ENCODE measurements around the gene TAL2.

Gene TAL2

DNA sequence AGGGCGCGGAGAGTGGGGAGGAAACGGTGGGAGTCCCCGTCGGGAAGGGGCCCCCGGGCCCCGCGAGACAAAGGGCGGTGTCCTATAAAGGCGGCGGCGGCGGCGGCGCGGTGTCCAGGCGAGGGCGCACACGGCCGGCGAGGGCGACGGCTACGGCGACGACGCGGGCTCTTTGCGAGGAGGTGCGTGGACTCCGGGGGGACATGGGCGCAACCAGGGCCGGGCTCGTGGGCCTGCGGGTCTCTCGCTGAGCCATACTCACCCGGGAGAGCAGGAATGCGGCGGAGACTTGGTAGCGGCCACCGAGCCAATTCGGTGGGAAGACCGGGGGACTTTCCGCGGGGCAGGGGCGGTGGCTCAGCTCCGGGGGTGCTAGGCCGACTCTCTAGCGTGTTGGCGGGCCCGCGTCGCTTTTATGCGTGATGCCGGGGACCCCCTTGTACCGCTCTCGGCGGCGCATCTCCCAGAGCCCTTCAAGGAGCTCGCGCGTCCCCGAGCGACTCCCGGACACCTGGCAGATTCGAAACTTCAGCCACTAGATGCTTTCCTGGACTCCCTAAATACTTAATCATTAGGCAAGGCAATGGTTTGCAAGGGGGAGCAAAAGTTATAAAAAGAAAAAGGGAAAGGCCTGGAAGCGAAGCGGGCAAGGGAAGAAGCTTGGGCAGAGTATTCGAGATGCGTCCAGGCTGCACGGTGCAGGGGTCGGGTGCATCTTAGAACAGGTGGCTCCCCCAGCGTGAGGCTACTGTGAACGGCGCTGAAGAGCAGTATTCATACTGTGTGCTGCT is 5.9 kb upstream of the TAL2 start:
- TF ChIP-seq, protein P1, sequence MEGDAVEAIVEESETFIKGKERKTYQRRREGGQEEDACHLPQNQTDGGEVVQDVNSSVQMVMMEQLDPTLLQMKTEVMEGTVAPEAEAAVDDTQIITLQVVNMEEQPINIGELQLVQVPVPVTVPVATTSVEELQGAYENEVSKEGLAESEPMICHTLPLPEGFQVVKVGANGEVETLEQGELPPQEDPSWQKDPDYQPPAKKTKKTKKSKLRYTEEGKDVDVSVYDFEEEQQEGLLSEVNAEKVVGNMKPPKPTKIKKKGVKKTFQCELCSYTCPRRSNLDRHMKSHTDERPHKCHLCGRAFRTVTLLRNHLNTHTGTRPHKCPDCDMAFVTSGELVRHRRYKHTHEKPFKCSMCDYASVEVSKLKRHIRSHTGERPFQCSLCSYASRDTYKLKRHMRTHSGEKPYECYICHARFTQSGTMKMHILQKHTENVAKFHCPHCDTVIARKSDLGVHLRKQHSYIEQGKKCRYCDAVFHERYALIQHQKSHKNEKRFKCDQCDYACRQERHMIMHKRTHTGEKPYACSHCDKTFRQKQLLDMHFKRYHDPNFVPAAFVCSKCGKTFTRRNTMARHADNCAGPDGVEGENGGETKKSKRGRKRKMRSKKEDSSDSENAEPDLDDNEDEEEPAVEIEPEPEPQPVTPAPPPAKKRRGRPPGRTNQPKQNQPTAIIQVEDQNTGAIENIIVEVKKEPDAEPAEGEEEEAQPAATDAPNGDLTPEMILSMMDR (conservative IDR thresholded peaks at IDR 0.05; ENCODE audit: low read depth), result peak; percentile 52
- no peak overlapping the region for H3K27ac ChIP-seq
- peak; percentile 24 for DNase-seq (ENCODE audit: low spot score)
- ChIA-PET CTCF (interaction anchor here (0.6 to 1.5 kb wide), 5 partner anchors 19 to 231 kb away, joined by 3 to 5 read pairs (median 3); no protein-coding TSS in a partner anchor), POLR2A (ENCODE audit: low non-redundant PET) (no interaction called here)

DNA sequence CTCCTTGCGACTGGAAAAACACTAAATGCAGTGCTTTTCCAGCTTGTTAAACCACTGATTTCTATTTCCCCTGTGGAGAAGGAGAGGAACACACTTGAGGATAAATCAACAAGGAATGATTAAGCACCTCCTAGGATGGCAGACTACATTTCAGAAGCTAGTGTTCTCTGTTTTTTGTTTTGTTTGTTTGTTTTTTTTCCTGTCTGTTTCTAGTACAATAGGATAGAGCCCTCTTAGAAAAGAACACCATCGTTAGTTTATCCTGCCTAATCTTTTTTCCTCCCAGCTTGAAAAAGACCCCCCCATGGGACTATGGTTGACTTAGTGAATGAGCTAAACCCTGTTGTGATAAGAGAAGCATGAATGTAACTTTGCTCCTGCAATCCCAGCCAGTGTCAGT is 3.9 kb upstream of the TAL2 start:
- TF ChIP-seq, protein P1 (conservative IDR thresholded peaks at IDR 0.05; ENCODE audit: low read depth), result no peak
- ChIA-PET POLR2A (ENCODE audit: low non-redundant PET) (no interaction called here), CTCF (interaction anchor here (0.8 kb wide), 1 partner anchor 32 kb away, joined by 3 read pairs; no protein-coding TSS in a partner anchor)
- H3K27ac ChIP-seq, result no peak overlapping the region
- DNase-seq (ENCODE audit: low spot score), result no peak

DNA sequence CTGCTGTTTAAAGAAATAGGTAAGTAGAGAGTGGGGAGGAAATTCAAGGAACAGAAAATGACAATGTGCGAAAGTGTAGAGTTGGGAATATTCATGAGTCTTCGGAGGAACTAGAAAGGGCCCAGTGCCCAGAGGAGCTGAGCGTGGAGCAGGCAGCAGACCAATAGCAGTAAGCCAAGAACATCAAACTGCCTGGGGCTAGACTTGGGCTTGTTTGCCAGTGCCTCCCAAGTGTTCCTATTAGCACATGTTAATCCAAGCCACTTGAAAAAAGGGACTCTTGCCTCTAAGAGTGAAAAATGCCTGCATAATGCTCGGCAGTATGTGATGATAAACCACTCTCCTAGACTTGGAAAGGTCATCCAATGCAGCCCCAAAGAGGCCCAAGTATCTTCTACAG is 1.2 kb upstream of the TAL2 start:
- POLR2A ChIA-PET (ENCODE audit: low non-redundant PET), result no interaction called here

DNA sequence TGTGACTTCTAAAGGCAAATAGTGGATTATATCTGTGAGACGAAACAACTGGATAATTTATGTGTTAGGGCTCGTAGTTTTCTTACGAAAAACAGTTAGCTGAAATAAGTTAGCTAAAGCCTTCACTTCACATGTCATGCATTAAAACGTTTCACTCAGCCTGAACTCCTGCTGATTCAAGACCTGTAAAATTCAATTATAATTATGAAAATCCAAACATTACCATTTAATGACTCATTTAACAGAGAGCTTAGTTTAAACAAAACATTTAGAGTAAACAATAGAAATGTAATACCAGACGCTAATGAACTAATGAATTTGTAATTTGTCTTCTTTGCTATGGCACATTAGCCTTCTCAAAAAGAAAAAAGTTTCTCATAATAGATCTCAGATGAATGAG is 1.7 kb downstream of the TAL2 start:
- ChIA-PET POLR2A (ENCODE audit: low non-redundant PET) (no interaction called here), CTCF (no interaction called here)
- no peak for DNase-seq (ENCODE audit: low spot score)
- TF ChIP-seq, protein P1 (conservative IDR thresholded peaks at IDR 0.05; ENCODE audit: low read depth), result no peak
- no peak overlapping the region for H3K27ac ChIP-seq

More for the DNA sequence above, 1.2 kb upstream of the TAL2 start:
- TF ChIP-seq, protein P1 (conservative IDR thresholded peaks at IDR 0.05; ENCODE audit: low read depth), result no peak
- DNase-seq (ENCODE audit: low spot score), result no peak
- no peak overlapping the region for H3K27ac ChIP-seq
- CTCF ChIA-PET, result interaction anchor here (0.6 kb wide), 1 partner anchor 65 kb away, joined by 3 read pairs; no protein-coding TSS in a partner anchor

DNA sequence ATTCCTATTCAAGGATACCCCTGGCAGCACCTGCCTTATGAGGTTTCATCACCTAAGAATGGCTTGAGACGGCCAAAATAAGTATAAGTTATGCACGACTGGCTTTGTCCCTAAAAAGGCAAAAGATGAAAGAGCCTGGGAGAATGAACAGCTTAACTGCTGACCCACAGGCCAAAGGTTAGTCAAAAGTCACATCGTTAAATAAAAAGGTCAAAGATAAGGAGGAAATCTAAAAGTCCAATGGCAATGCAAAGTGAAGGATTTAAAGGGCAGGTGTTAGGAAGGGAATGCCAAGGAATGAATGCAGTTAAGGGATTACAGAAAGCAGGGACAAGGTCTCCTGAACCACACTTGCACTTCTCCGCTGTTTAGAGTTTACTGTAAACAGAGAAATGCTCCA is 5.6 kb downstream of the TAL2 start:
- POLR2A ChIA-PET (ENCODE audit: low non-redundant PET), result no interaction called here
- no peak for DNase-seq (ENCODE audit: low spot score)
- TF ChIP-seq, protein P1 (conservative IDR thresholded peaks at IDR 0.05; ENCODE audit: low read depth), result no peak
- CTCF ChIA-PET, result interaction anchor here (0.7 kb wide), 1 partner anchor 1343 kb away, joined by 3 read pairs; no protein-coding TSS in a partner anchor
- no peak overlapping the region for H3K27ac ChIP-seq

DNA sequence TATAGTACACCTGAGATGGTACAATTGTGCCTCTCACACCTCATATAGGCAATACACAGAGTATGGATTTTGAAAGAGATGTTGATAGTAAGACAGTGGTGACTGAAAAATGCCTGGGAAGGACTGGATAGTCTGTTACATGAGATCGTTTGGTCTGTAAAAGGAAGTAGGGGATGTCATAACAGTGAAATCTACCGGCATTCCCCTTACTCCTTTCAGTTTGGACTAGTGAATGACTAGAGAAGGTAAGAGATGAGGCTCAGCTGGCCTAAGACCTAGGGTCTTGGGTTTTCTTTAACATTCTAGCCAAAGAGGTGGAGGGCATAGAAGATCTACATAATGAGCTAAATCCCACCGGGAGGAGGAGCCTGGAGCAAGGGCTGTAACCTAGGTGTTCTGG is 8.1 kb downstream of the TAL2 start:
- TF ChIP-seq, protein P1 (conservative IDR thresholded peaks at IDR 0.05; ENCODE audit: low read depth), result no peak
- no peak overlapping the region for H3K27ac ChIP-seq
- ChIA-PET POLR2A (ENCODE audit: low non-redundant PET) (no interaction called here), CTCF (no interaction called here)
- DNase-seq (ENCODE audit: low spot score), result no peak

All from RWPE1 (cell line).